ENCODE data around the gene EXOC7. TPM values are rescaled to one million over a fixed set of nuclear protein-coding genes. Genes with fewer than 3 reads are reported as not detected.

The EXOC7 gene
- total RNA-seq, 3 donors from 2014 or later (not counting 1 experiment from before 2014, with no cell fraction given), result 130 to 149 (median 142) TPM

GRCh38 chr17:76032073-76032779 lies 71.4 kb downstream of the EXOC7 start:
- intact Hi-C loops (cut with micrococcal nuclease), result no loop called here
- H3K4me3 Mint-ChIP-seq, result no peak overlapping the region
- no peak for ATAC-seq
- no peak for TF ChIP-seq CTCF (IDR thresholded peaks at IDR 0.05)
- H3K27ac Mint-ChIP-seq, result no peak overlapping the region
- Histone ChIP-seq H3K9me3 (ENCODE audit: control insufficient read depth, insufficient read depth, low read length) (no peaks in the 10 kb centered on the region), H3K27ac (ENCODE audit: low read length) (no peak overlapping the region), H3K4me1 (ENCODE audit: control insufficient read depth, insufficient read depth, low read length) (peaks cover 16% of the 10 kb centered on the region), H3K36me3 (ENCODE audit: control insufficient read depth, insufficient read depth, low read length) (no peaks in the 10 kb centered on the region), H3K4me3 (ENCODE audit: low read length) (no peak overlapping the region), H3K27me3 (ENCODE audit: control insufficient read depth, insufficient read depth, low read length) (no peaks in the 10 kb centered on the region)
- DNase-seq, result no peak
- peaks cover 9 to 12% of the 10 kb centered on the region in 2 donors for H3K4me1 Mint-ChIP-seq
- H3K36me3 Mint-ChIP-seq, result no peaks in the 10 kb centered on the region
- no peaks in the 10 kb centered on the region for H3K27me3 Mint-ChIP-seq (ENCODE audit: low read depth in 2 of 2)
- 95% methylated on average over 17 of the region's 20 CpGs for WGBS (ENCODE audit: insufficient coverage)
- no peaks in the 10 kb centered on the region for H3K9me3 Mint-ChIP-seq

Other genes starting within 250 kb of the EXOC7 start
- 100 to 1,000 TPM in 1 of 3 donors, 10 to 100 TPM in 2; 81.1 to 106 (median 95.2) TPM for gene WBP2, start 248.5 kb downstream of the EXOC7 start, total RNA-seq
- 1 to 10 TPM; 1.2 to 2.5 (median 2.0) TPM for gene TRIM47, start 225.2 kb downstream of the EXOC7 start, total RNA-seq
- 10 to 100 TPM; 19.2 to 26.9 (median 22.5) TPM for gene TRIM65, start 206.8 kb downstream of the EXOC7 start, total RNA-seq
- gene MRPL38, start 198.9 kb downstream of the EXOC7 start, total RNA-seq, result 100 to 1,000 TPM in 1 of 3 donors, 10 to 100 TPM in 2; 68.6 to 110 (median 96.7) TPM
- 10 to 100 TPM; 24.9 to 34.0 (median 33.0) TPM for gene FBF1, start 162.7 kb downstream of the EXOC7 start, total RNA-seq
- gene ACOX1, start 124.6 kb downstream of the EXOC7 start, total RNA-seq, result 10 to 100 TPM; 22.8 to 48.2 (median 28.2) TPM
- gene TEN1, start 124.5 kb downstream of the EXOC7 start, total RNA-seq, result 10 to 100 TPM; 23.0 to 30.7 (median 24.3) TPM
- gene CDK3, start 102.9 kb downstream of the EXOC7 start, total RNA-seq, result 10 to 100 TPM in 2 of 3 donors, 1 to 10 TPM in 1; 5.5 to 13.6 (median 13.5) TPM
- 1 to 10 TPM in 1 of 3 donors, under 1 TPM in 1, not detected in 1; 0.94 to 1.2 TPM for gene EVPL, start 76.5 kb downstream of the EXOC7 start, total RNA-seq
- gene SRP68, start 31.3 kb downstream of the EXOC7 start, total RNA-seq, result 10 to 100 TPM; 57.8 to 74.4 (median 70.7) TPM
- gene GALR2, start 29.0 kb downstream of the EXOC7 start, total RNA-seq, result under 1 TPM in 2 of 3 donors, not detected in 1; 0.27 to 0.53 TPM
- under 1 TPM; 0.28 to 0.80 (median 0.50) TPM for gene ZACN, start 24.6 kb downstream of the EXOC7 start, total RNA-seq
- gene FOXJ1, start 37.5 kb upstream of the EXOC7 start, total RNA-seq, result under 1 TPM; 0.21 to 0.93 (median 0.36) TPM
- 1 to 10 TPM; 4.9 to 9.1 (median 8.5) TPM for gene RNF157, start 136.7 kb upstream of the EXOC7 start, total RNA-seq
- 100 to 1,000 TPM; 171 to 287 (median 189) TPM for gene UBALD2, start 161.6 kb upstream of the EXOC7 start, total RNA-seq
- gene QRICH2, start 204.5 kb upstream of the EXOC7 start, total RNA-seq, result 1 to 10 TPM; 2.3 to 3.1 (median 2.9) TPM

Measured in natural killer cell (primary cell).